Activated gamma-delta T cell treated with anti-CD3 and anti-CD28 coated beads, Interleukin-2, amount 50 U/mL, for 16 hours (primary cell): Measurements from ENCODE around the gene CCDC138.
A peak's percentile ranks its signal among the peaks of the same experiment; 100 is the strongest.
"Not testable (repeated sequence)": the region's sequence is repeated elsewhere in the genome, so short reads cannot be mapped to it uniquely, and the experiment has no call there.

Experiments used
- DNase-seq: peaks from one replicate; pipeline ENCODE4 v3.0.0-alpha.2; 2020; ENCODE audit warnings: low read depth

The CCDC138 gene

DNA sequence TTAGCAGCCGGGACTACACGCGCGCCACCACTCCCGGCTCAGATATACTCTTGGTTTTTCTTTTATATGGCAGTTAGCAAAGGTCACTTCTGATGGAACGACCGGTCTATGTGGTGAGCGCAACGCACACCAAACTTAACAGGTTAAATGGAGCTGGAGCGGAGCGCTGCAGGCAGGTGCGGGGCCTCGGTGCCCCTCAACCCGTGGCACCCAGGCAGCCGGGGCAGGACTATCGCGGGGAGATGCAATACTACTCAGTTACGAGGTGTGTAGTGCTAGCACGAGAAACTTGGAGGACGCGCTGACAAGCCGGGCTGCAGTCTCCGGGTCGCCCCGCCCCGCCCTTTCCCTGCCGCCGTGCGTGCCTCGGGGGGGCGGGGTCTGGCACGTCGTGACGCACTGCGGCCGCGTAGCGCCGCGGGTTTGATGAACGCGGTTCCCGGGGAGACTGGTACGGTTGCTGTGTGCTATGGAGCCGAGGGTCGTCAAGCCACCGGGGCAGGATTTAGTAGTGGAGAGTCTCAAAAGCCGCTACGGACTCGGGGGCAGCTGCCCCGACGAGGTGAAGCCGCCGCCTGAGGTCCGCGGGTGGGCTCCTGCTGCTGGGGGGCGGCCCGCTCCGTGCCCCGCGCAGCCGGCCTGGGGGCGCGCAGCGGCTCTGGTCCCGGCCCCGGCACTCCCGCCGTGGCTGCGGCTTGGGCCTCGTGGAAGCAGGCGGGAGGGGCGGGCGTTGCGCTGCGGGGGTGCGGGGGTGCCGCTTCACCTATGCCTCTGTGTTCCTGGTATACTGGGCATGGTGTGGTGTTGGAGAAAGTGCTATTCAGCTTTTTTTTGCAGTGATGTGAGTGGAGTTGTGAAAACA is at the start of gene CCDC138:
TSS of gene CCDC138 (plus strand) at position 418 of the 862 bp plus-strand sequence. CDS start at position 470, 52 bp downstream.
- peak; percentile 84 for DNase-seq

- not testable (repeated sequence) for DNase-seq
Observed at GRCh38 chr2:108757973-108758372, 28.6 kb upstream of the CCDC138 start.

DNA sequence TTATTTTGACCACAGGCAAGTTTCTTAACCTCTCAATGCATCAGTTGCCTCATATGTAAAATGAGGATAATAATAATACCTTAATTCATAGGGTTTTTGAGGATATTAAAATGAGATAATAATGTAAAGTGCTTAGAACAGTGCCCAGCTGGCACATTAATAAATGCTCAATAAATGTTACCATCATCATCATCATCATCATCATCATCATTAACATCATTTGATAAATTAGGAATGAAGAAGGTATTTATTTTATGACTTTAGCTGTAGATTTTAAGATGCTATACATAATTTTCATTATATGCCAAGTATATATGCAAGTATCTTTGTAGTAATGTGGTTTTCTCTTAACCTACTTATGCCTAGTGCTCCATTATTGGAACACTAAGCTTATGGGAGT is 24.0 kb upstream of the CCDC138 start:
- not testable (repeated sequence) for DNase-seq

DNA sequence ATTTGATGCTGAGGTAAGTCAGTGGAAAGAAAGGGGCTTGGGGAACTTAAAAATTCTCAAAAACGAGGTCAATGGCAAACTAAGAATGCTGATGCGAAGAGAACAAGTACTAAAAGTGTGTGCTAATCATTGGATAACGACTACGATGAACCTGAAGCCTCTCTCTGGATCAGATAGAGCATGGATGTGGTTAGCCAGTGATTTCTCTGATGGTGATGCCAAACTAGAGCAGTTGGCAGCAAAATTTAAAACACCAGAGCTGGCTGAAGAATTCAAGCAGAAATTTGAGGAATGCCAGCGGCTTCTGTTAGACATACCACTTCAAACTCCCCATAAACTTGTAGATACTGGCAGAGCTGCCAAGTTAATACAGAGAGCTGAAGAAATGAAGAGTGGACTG is 19.9 kb upstream of the CCDC138 start:
- DNase-seq = not testable (repeated sequence)

- not testable (repeated sequence) for DNase-seq
Observed at GRCh38 chr2:108767859-108768258, 18.7 kb upstream of the CCDC138 start.

GRCh38 chr2:108776475-108776874 is 10.1 kb upstream of the CCDC138 start:
- DNase-seq = no peak

GRCh38 chr2:108778857-108779256 is 7.7 kb upstream of the CCDC138 start:
- DNase-seq = no peak

GRCh38 chr2:108786008-108786353 is 590 bp upstream of the CCDC138 start:
- no peak for DNase-seq

DNA sequence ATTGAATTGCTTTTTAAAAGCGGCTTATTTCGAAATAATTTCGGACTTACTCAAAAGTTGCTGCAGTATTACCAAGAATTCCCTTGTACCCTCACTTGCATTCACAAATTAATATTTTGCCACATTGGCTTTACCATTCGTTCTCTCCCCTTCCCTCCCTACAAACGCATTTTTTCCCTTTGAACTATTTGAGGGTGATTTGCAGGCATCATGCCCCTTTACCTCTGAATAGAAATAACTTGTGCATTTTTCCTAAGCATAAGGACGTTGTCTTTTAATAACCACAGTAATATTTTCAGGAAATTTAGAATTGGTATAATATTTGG is 608 bp downstream of the CCDC138 start:
- DNase-seq = no peak

DNA sequence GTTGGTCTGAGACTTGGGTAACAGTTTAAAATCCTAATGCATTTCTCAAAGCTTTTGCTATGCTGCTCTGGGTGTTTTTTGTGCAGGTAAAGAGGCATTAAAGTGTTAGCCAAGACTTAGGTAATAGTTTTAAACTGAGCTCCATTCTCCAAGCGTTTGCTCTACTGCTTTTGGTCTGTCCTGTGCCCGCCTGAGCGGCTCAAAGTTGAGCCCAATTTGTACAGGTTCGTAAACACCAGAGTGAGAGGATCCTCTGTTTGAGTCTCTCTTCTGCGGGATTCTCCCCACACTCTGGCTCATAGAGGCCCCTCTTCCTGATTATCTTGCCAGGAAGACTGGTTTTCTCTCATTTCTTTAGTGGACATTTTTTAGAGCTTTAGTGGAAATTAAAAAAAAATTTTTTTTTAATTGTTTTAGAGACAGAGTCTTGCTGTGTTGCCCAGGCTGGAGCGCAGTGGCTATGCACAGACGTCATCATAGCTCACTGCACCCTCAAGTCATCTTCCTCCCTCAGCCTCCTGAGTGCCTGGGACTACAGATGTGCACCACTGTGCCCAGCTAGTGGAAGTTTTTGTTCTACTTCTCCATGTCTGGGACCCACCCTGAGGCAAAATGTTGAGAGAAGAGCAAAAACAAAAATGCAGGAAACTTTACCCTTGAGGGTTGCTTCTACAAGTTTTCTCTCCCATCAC is 16.6 kb downstream of the CCDC138 start:
- no peak for DNase-seq

DNA sequence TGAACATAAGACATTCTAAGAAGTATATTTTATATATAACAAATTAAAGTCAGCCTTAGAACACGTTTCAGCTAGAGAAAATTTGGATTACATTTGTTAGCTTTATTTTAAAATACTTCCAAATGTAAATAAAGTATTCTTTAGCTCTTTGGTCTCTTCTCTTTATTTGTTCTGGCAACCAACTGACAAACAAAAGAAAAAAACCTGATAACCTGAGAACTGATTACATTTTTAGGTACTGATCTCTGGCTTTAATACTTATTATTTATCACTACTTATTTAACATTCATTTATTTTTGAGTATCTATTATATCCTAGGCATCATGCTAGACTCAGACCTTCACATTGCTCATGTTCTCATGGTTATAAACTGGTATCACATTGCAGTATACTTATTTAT is 18.5 kb downstream of the CCDC138 start:
- DNase-seq = no peak

GRCh38 chr2:108805782-108806181 is 19.2 kb downstream of the CCDC138 start:
- no peak for DNase-seq

DNA sequence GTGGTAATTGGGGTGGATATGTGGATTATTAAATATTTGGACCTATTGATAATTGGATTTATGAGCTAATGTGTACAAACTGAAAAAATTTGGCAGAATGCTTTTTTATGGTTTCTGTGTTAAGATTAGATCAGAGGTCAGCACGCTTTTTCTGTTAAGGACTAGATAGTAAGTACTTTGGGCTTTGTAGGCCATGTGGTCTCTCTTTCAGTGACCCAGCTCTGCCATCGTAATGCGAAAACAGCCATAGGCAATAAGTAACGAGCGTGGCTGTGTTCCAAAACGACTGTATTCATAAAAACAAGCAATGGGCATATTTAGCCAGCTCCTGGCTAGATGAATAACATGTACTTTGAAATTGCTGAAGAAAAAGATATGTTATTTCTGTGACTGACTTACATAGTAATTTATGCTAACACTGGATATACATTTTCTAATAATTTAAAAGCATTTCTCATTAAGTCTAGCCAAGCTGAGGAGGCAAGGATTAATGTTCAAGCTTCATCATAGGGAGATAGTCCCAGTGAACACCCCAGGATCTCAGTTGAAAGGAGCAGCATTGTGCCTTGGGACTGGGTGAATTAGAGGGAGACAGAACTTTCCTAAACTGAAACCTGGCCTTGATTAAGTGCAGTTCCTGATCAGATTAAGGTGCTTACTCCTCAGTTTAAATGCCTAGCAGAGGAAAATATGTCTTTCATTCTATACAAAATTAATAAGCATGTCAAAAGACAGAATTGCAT is 20.0 kb downstream of the CCDC138 start:
- no peak for DNase-seq

GRCh38 chr2:108809936-108810335 is 23.4 kb downstream of the CCDC138 start:
- no peak for DNase-seq

- no peak for DNase-seq
Observed at GRCh38 chr2:108810993-108811957, 24.7 kb downstream of the CCDC138 start.

GRCh38 chr2:108813732-108814131 is 27.2 kb downstream of the CCDC138 start:
- no peak for DNase-seq

- no peak for DNase-seq
Observed at GRCh38 chr2:108820482-108820881, 33.9 kb downstream of the CCDC138 start.

GRCh38 chr2:108823286-108823685 is 36.7 kb downstream of the CCDC138 start:
- DNase-seq = no peak

- DNase-seq = no peak
Observed at GRCh38 chr2:108824316-108825070, 37.9 kb downstream of the CCDC138 start.

DNA sequence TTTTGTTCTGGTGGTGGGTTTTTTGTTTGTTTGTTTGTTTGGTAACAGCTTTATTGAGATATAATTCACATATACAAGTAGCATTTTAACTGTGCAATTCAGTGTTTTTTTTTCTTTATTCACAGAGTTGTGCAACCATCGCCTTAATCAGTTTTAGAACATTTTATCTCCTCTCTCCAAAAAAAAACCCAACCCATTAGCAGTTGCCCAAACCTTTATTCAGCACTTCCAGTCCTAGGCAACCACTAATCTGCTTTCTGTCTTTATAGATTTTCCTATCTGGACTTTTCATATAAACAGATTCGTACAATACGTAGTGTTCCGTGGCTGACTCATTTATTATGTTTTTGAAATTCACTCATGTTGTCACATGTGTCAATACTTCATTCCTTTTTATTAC is 38.7 kb downstream of the CCDC138 start:
- no peak for DNase-seq

DNA sequence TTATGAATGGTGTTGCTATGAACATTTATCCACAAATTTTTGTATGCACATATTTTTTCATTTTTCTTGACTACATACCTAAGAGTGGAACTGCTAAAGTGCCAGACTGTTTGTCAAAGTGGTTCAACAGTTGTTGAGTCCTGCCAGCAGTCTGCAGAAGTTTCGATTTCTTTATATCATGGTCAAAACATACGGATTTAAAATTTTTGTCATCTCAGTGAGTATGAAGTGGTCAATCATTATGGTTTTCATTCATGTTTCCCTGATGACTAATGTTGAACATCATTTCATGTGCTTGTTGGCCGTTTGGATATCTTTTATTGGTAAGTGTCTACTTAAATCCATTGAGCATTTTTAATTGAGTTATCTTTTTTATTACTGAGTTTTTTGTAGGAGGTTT is 39.2 kb downstream of the CCDC138 start:
- DNase-seq = no peak
